Suprapubic skin (tissue), 4 donors: ENCODE measurements around the gene SLC22A16. TPM values are rescaled to one million over a fixed set of nuclear protein-coding genes. Genes with fewer than 3 reads are reported as not detected.

ENCODE experiments used
- DNase-seq, 2 donors: peaks; one replicate each; pipeline ENCODE4 v3.0.0-alpha.2; 2019; ENCODE audit warnings: low spot score in 2 of 2
- H3K27ac ChIP-seq: fragments of 200-600 bp; sonication (generic); one replicate; pipeline ENCODE4 v1.5.1; 2019
- H3K27me3 ChIP-seq: fragments of 200-600 bp; sonication (generic); one replicate; pipeline ENCODE4 v1.5.1; 2019
- H3K36me3 ChIP-seq: fragments of 200-600 bp; sonication (generic); one replicate; pipeline ENCODE4 v1.5.1; 2019
- H3K4me1 ChIP-seq: fragments of 200-600 bp; sonication (generic); one replicate; pipeline ENCODE4 v1.5.1; 2019
- H3K4me3 ChIP-seq: fragments of 200-600 bp; sonication (generic); one replicate; pipeline ENCODE4 v1.5.1; 2019; ENCODE audit warnings: mild to moderate bottlenecking
- H3K9me3 ChIP-seq: fragments of 200-600 bp; sonication (generic); one replicate; pipeline ENCODE4 v1.5.1; 2019
- EP300 ChIP-seq: sonication (generic); formaldehyde crosslinking; IDR thresholded peaks from one replicate; pipeline ENCODE4 v1.6.1; 2017; ENCODE audit warnings: antibody characterized with exemption
- POLR2A ChIP-seq, 2 donors: fragments of 450-650 bp; IDR thresholded peaks; one replicate each; pipeline ENCODE4 v1.6.1; 2017; ENCODE audit warnings: antibody characterized with exemption in 2 of 2, mild to moderate bottlenecking in 2 of 2, moderate library complexity in 2 of 2
- POLR2AphosphoS5 ChIP-seq, 3 donors: sonication (generic); formaldehyde crosslinking; IDR thresholded peaks; one replicate each; pipeline ENCODE4 v1.6.1; 2017; ENCODE audit warnings: antibody characterized with exemption in 3 of 3
- WGBS: methylation state at CpG from one replicate; pipeline ENCODE4 v1.1.5; 2018; 5-methylcytosine and 5-hydroxymethylcytosine counted together
- total RNA-seq, 4 donors: library from RNA; depleted of rRNA; stranded (reverse); fragments of >200 nt; gene quantifications; one replicate each; pipeline ENCODE4 v1.1.0, GENCODE V29; 2016
- TF ChIP-seq, protein P1 (sequence below), 2 donors: fragments of 200-600 bp in 1 of 2; fragments of 450-650 bp in 1 of 2; sonication (generic) in 1 of 2; IDR thresholded peaks; one replicate each; pipeline ENCODE4 v1.5.1; 2016 to 2019; ENCODE audit warnings: antibody characterized with exemption in 2 of 2, mild to moderate bottlenecking in 1 of 2, moderate library complexity in 1 of 2

The SLC22A16 gene
- total RNA-seq, 4 donors from 2014 or later = not detected

DNA sequence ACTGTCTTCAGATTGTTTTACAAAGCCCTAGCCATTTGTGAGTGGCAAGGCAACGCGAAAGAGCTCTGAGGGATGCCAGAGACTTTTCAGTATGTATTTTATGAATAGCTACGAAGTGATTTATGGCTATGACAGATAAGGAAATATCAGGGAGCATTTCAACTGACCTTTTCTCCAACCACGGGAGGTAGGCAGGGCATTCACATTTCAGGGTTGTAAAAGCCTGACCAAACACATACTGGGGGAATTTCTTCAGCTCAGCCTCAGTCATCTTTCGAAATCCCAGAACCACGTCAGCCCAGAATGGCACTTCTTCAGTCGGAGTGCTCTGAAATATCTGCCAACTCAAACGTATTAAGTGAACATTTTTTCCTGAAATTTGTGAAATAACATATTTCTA is 71.8 kb downstream of the SLC22A16 start:
- 63% methylated on average over 8 of the region's 8 CpGs for WGBS
- Histone ChIP-seq H3K27ac (no peak overlapping the region), H3K27me3 (no peaks in the 10 kb centered on the region), H3K4me1 (peaks cover 6% of the 10 kb centered on the region), H3K9me3 (no peaks in the 10 kb centered on the region), H3K4me3 (no peak overlapping the region), H3K36me3 (no peaks in the 10 kb centered on the region)
- no peak for DNase-seq
- TF ChIP-seq, protein P1, sequence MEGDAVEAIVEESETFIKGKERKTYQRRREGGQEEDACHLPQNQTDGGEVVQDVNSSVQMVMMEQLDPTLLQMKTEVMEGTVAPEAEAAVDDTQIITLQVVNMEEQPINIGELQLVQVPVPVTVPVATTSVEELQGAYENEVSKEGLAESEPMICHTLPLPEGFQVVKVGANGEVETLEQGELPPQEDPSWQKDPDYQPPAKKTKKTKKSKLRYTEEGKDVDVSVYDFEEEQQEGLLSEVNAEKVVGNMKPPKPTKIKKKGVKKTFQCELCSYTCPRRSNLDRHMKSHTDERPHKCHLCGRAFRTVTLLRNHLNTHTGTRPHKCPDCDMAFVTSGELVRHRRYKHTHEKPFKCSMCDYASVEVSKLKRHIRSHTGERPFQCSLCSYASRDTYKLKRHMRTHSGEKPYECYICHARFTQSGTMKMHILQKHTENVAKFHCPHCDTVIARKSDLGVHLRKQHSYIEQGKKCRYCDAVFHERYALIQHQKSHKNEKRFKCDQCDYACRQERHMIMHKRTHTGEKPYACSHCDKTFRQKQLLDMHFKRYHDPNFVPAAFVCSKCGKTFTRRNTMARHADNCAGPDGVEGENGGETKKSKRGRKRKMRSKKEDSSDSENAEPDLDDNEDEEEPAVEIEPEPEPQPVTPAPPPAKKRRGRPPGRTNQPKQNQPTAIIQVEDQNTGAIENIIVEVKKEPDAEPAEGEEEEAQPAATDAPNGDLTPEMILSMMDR (IDR thresholded peaks at IDR 0.05) = no peak
- no peak for TF ChIP-seq POLR2AphosphoS5 (IDR thresholded peaks at IDR 0.05)
- no peak for TF ChIP-seq EP300
- no peak for TF ChIP-seq POLR2A (IDR thresholded peaks at IDR 0.05)

DNA sequence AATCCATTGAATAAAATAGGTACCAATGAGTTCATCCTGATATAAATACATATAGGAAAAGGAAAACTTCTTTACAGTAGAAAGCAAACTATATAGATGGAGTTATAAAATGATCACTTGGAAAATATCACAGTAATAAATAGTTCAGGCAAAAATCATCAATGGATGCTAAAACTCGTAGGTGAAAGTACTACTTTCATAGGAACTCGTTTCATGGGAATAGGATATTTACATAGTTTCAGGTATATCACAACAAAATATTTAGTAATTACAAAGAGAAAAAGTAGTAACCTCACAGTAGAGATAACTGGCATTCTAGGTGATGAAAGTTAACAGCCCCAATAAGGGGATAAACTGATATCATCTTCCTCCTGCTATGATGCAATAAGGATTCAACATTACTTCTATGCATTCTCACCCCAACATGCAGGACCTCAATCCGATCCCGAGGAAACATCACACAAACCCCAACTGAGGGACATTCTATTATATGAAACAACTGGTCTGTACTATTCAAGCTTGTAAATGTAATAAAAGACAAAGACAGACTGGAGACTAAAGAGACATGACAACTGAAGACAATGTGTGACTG is 74.7 kb downstream of the SLC22A16 start:
- no peaks in the 10 kb centered on the region for H3K36me3 ChIP-seq
- H3K27me3 ChIP-seq = no peaks in the 10 kb centered on the region
- H3K4me1 ChIP-seq = peaks cover 11% of the 10 kb centered on the region
- TF ChIP-seq POLR2A (IDR thresholded peaks at IDR 0.05) = no peak
- TF ChIP-seq POLR2AphosphoS5 (IDR thresholded peaks at IDR 0.05) = no peak
- no peak for TF ChIP-seq EP300
- TF ChIP-seq, protein P1 (IDR thresholded peaks at IDR 0.05) = no peak
- H3K27ac ChIP-seq = no peak overlapping the region
- no peak for DNase-seq
- H3K9me3 ChIP-seq = no peaks in the 10 kb centered on the region
- no peak overlapping the region for H3K4me3 ChIP-seq
- 88% methylated on average over 4 of the region's 4 CpGs for WGBS

DNA sequence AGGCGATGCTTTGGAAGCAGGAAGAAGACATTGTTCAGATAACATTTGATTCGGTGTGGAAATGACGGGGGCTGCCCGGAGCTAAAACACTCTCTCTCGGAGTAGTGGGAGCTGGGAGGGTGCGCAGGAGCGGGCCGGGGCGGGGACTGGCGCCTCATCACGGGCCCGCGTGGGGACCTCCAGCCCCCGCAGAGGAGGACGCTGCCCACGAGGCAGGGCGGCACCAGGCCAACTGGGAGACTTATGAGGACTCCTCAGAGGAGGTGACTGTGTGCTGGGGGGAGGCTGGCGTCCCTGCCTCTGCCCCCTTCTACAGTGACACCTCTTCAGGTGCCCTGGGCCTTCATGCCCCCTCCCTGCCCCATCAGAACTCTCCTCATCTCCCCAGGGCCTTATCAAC is 76.2 kb downstream of the SLC22A16 start:
- Histone ChIP-seq H3K4me1 (peaks cover 11% of the 10 kb centered on the region), H3K27me3 (no peaks in the 10 kb centered on the region), H3K27ac (no peak overlapping the region), H3K9me3 (no peaks in the 10 kb centered on the region), H3K36me3 (no peaks in the 10 kb centered on the region), H3K4me3 (peak overlapping the region; percentile 37)
- TF ChIP-seq EP300 = no peak
- TF ChIP-seq, protein P1 (IDR thresholded peaks at IDR 0.05) = no peak
- no peak for TF ChIP-seq POLR2A (IDR thresholded peaks at IDR 0.05)
- TF ChIP-seq POLR2AphosphoS5 (IDR thresholded peaks at IDR 0.05) = no peak
- DNase-seq = no peak
- 71% methylated on average over 8 of the region's 18 CpGs for WGBS

DNA sequence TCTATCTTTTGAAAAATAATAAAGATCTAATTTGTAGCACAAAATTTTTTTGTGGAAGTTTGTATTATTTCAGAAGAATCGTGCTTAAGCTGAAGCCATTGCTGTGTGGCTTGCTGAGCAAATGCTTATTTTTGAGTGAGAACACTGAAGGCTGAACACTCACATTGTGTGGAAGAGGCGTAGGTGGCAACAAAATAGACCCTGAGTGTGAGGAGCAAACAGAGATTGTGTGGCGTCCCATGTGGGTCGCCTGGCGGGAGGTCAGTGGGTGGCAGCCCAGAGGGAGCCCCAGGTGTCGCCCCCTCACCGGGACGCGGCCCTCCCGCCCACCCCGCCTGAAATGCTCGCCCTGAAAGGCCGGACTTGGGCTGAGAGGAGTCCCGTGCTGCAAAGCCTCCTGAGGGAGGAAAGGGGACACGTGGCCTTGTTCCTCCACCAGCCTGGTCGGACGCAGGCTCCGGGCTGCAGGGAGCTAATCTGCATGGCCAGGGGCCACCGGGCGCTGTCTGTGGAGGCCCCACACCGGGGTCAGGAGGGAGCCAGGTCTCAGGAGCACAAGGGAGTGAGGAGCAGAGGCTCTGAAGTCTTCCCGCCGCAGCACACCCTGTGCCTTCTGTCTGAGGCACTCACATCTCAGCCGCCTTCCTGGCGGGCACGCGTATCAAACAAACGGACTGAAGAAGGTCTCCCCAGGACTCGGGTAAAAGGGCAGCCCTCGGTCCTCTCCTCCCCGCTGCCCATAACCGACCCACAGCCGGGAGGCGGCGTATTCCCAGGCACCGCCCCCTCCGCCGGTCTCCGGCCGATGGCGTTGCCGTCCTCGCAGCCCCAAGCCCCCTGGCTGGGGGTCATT is 77.0 kb downstream of the SLC22A16 start:
- H3K27ac ChIP-seq = no peak overlapping the region
- peak overlapping the region; percentile 37 for H3K4me3 ChIP-seq
- TF ChIP-seq POLR2AphosphoS5 (IDR thresholded peaks at IDR 0.05) (no peak), POLR2A (IDR thresholded peaks at IDR 0.05) (no peak), EP300 (no peak)
- TF ChIP-seq, protein P1 (IDR thresholded peaks at IDR 0.05) = no peak
- no peaks in the 10 kb centered on the region for H3K36me3 ChIP-seq
- H3K9me3 ChIP-seq = no peaks in the 10 kb centered on the region
- no peak for DNase-seq
- H3K27me3 ChIP-seq = no peaks in the 10 kb centered on the region
- WGBS = 67% methylated on average over 18 of the region's 43 CpGs
- H3K4me1 ChIP-seq = peaks cover 11% of the 10 kb centered on the region

DNA sequence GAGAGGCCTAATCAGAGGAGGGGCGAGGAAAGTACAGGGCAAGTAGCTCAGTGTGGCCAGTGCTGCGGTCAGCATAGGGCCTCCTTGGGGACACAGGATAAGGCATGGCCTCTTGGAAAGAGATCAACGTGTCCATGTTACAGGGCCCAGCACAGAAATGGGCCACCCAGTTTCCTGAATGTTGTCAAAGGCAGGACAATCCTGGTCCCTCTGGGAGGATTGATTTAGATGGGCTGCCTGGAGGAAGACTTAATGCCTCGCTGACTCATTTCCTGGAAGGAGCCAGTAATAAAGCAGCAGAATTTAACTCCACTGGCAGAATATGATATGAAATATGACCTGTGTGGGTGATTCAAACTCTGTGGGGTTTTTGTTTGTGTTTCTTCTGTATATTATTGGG is 77.6 kb downstream of the SLC22A16 start:
- no peak overlapping the region for H3K27ac ChIP-seq
- H3K4me1 ChIP-seq = peaks cover 11% of the 10 kb centered on the region
- TF ChIP-seq, protein P1 (IDR thresholded peaks at IDR 0.05) = no peak
- TF ChIP-seq POLR2A (IDR thresholded peaks at IDR 0.05) = no peak
- TF ChIP-seq POLR2AphosphoS5 (IDR thresholded peaks at IDR 0.05) = no peak
- TF ChIP-seq EP300 = no peak
- no peak overlapping the region for H3K4me3 ChIP-seq
- no peaks in the 10 kb centered on the region for H3K27me3 ChIP-seq
- WGBS = 86% methylated on average over 4 of the region's 4 CpGs
- no peaks in the 10 kb centered on the region for H3K9me3 ChIP-seq
- no peak for DNase-seq
- H3K36me3 ChIP-seq = no peaks in the 10 kb centered on the region
